Endothelial cell of umbilical vein (primary cell): ENCODE data around the gene PRRX2. TPM values are rescaled to one million over a fixed set of nuclear protein-coding genes. Genes with fewer than 3 reads are reported as not detected.

Source experiments
- BruUV-seq: library from RNA; stranded (reverse); fragments of 400-500 nt; replicated peaks from 2 replicates; lab custom pipeline; 2021; lab: Mats Ljungman, UMichigan
- CTCF ChIA-PET: fragments of 300-600, 350-600 bp; sonication (Branson Sonifier 250); formaldehyde crosslinking; loops from one replicate; lab custom pipeline; 2021; ENCODE audit warnings: antibody characterized with exemption, inconsistent platforms; lab: Charles Lee
- POLR2A ChIA-PET: fragments of 300-600, 350-600 bp; sonication (Branson Sonifier 250); formaldehyde crosslinking; loops from one replicate; lab custom pipeline; 2021; ENCODE audit warnings: antibody characterized with exemption, inconsistent platforms; lab: Charles Lee
- DNase-seq: peaks from one replicate; pipeline ENCODE4 v3.0.0-alpha.2; 2011; ENCODE audit warnings: low read depth, low spot score
- FAIRE-seq: peaks from 2 replicates; lab custom pipeline; 2011; peaks lifted over from hg19 to GRCh38; lab: Jason Lieb, UNC
- H2AFZ ChIP-seq: 2 replicates; pipeline ENCODE4 v1.6.0; 2012; ENCODE audit warnings: low read depth, low read length, control low read depth, inconsistent platforms
- H3K27ac ChIP-seq: 2 replicates; pipeline ENCODE4 v1.5.1; 2011; ENCODE audit warnings: low read depth, mild to moderate bottlenecking, control low read depth, low read length, moderate library complexity; ENCODE audit not compliant: insufficient read depth
- H3K27me3 ChIP-seq, 2 experiments: 2 replicates each; pipeline versions ENCODE4 v1.6.0 to v1.6.1; 2011; ENCODE audit warnings: low read length in 2 of 2, mixed read lengths in 1 of 2; ENCODE audit not compliant: control insufficient read depth in 2 of 2, insufficient read depth in 2 of 2
- H3K36me3 ChIP-seq, 2 experiments: 2 replicates in 1 of 2; 3 replicates in 1 of 2; pipeline ENCODE4 v1.5.1; 2011; ENCODE audit warnings: low read length in 2 of 2, mild to moderate bottlenecking in 1 of 2, moderate library complexity in 1 of 2; ENCODE audit not compliant: control insufficient read depth in 2 of 2, insufficient read depth in 2 of 2; ENCODE audit errors: extremely low read depth in 1 of 2
- H3K4me1 ChIP-seq: 3 replicates; pipeline ENCODE4 v1.5.1; 2011; ENCODE audit warnings: mild to moderate bottlenecking, low read length; ENCODE audit not compliant: control insufficient read depth, insufficient read depth; ENCODE audit errors: extremely low read depth
- H3K4me2 ChIP-seq: 2 replicates; pipeline ENCODE4 v1.6.1; 2011; ENCODE audit warnings: low read length, control low read depth, mixed read lengths; ENCODE audit not compliant: insufficient read depth
- H3K4me3 ChIP-seq, 3 experiments: fragments of 200-600 bp in 1 of 3; sonication (generic), shearing (Covaris generic) in 1 of 3; replicated peaks in 1 of 3; 2 replicates each; pipeline ENCODE4 v1.5.1; 2011 to 2016; ENCODE audit warnings: control low read depth in 3 of 3, low read length in 3 of 3, mild to moderate bottlenecking in 2 of 3, inconsistent platforms in 1 of 3, low read depth in 1 of 3, moderate library complexity in 1 of 3; ENCODE audit not compliant: insufficient read depth in 1 of 3
- H3K79me2 ChIP-seq: 2 replicates; pipeline ENCODE4 v1.6.0; 2012; ENCODE audit warnings: low read length, inconsistent platforms; ENCODE audit not compliant: control insufficient read depth, insufficient read depth
- H3K9ac ChIP-seq: replicated peaks from 2 replicates; pipeline ENCODE3; 2011; ENCODE audit warnings: low read length, control low read depth; ENCODE audit not compliant: insufficient read depth; ENCODE audit errors: extremely low read depth
- H3K9me1 ChIP-seq: replicated peaks from 3 replicates; pipeline ENCODE4 v1.6.0; 2011; ENCODE audit warnings: mild to moderate bottlenecking, low read length; ENCODE audit not compliant: control insufficient read depth, insufficient read depth; ENCODE audit errors: extremely low read depth
- H3K9me3 ChIP-seq: replicated peaks from 2 replicates; pipeline ENCODE4 v1.5.1; 2012; ENCODE audit warnings: low read length, inconsistent platforms; ENCODE audit not compliant: control insufficient read depth, insufficient read depth
- H4K20me1 ChIP-seq: replicated peaks from 2 replicates; pipeline ENCODE3; 2011; ENCODE audit warnings: mild to moderate bottlenecking, low read length; ENCODE audit not compliant: control insufficient read depth, insufficient read depth; ENCODE audit errors: extremely low read depth
- EZH2 ChIP-seq: IDR thresholded peaks from 2 replicates; pipeline ENCODE4 v1.6.1; 2012; ENCODE audit warnings: borderline replicate concordance, low read depth, mild to moderate bottlenecking, moderate library complexity, low read length, inconsistent platforms; ENCODE audit not compliant: severe bottlenecking
- FOS ChIP-seq: IDR thresholded peaks from 2 replicates; pipeline ENCODE4 v1.6.1; 2011; ENCODE audit warnings: mild to moderate bottlenecking, low read length, moderate library complexity, borderline replicate concordance; ENCODE audit not compliant: insufficient read depth
- GATA2 ChIP-seq: IDR thresholded peaks from 2 replicates; pipeline ENCODE4 v1.7.0; 2011; ENCODE audit warnings: low read depth, mild to moderate bottlenecking, moderate library complexity, mixed read lengths, low read length; ENCODE audit not compliant: insufficient read length, insufficient read depth
- JUN ChIP-seq: IDR thresholded peaks from 2 replicates; pipeline ENCODE4 v1.6.1; 2011; ENCODE audit warnings: borderline replicate concordance, low read depth; ENCODE audit not compliant: insufficient read length, insufficient read depth
- MYC ChIP-seq: IDR thresholded peaks from one replicate; pipeline ENCODE4 v1.6.1; 2011; ENCODE audit warnings: mild to moderate bottlenecking, low read depth, low read length
- POLR2A ChIP-seq: IDR thresholded peaks from 2 replicates; pipeline ENCODE4 v1.6.1; 2012; ENCODE audit warnings: low read depth, mild to moderate bottlenecking, control low read depth, low read length
- POLR2AphosphoS5 ChIP-seq: IDR thresholded peaks from 2 replicates; pipeline ENCODE4 v1.6.1; 2012; ENCODE audit warnings: low read depth, mild to moderate bottlenecking, control low read depth, low read length, moderate library complexity; ENCODE audit not compliant: insufficient read depth
- dilution Hi-C: fragments of 300-500 bp; cut with MboI; formaldehyde crosslinking; loops from one replicate; pipeline ENCODE4 v1.15.0; 2019; ENCODE audit warnings: low sequenced_read_pairs; ENCODE audit not compliant: extremely low pct_ligation_motif_present
- intact Hi-C: fragments of 100-400 bp; cut with micrococcal nuclease; formaldehyde crosslinking; loops from one replicate; pipeline ENCODE4 v1.10.0; 2022
- polyA plus RNA-seq, 4 experiments: library from polyadenylated mRNA; depleted of rRNA in 3 of 4; stranded (reverse) in 3 of 4; unstranded in 1 of 4; fragments of >200 nt; gene quantifications; 2 replicates each; pipeline versions ENCODE4 v1.2.1 to v1.2.3, GENCODE V29; 2011 to 2012; ENCODE audit warnings: missing spikeins in 1 of 4
- total RNA-seq: library from RNA; stranded (reverse); gene quantifications from 2 replicates; pipeline ENCODE4 v1.2.3, GENCODE V29; 2021
- TF ChIP-seq, protein P1 (sequence below), 2 donors: IDR thresholded peaks; 1 replicate in 1 of 2; 2 replicates in 1 of 2; pipeline ENCODE4 v1.5.1; 2011; ENCODE audit warnings: low read length in 2 of 2, mild to moderate bottlenecking in 2 of 2, moderate library complexity in 2 of 2, control low read depth in 1 of 2, inconsistent platforms in 1 of 2, low read depth in 1 of 2; ENCODE audit not compliant: insufficient read depth in 1 of 2; ENCODE audit errors: extremely low read depth in 1 of 2
- TF ChIP-seq, protein P2 (sequence below): IDR thresholded peaks from 2 replicates; pipeline ENCODE4 v1.6.1; 2011; ENCODE audit not compliant: insufficient read depth, insufficient read length

Gene PRRX2
- total and polyA plus RNA-seq, 2 donors (not counting 3 experiments of a cell fraction or from before 2014, with no cell fraction given): 0.19 to 0.77 TPM

DNA sequence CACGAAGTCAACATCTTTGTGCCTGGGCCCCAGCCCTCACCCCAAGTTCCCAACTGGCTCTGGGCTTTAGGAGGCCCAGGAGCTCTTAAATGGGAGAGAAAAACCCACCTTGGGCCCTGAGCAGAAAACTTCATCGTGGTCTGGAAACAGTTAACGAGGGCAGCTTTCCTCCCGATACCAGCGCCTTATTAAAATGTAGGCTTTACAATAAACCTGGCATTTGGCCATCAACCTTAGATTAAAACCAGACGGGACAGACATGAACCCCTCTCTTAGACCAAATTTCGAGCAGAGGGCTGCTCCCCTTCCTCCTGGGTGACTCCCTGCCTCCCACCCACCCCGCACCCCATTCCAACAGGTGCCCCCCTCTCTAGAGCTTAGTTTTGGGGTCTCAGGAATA, 39.4 kb downstream of the PRRX2 start:
- Histone ChIP-seq H3K27ac (no peak overlapping the region), H3K36me3 (no peaks in the 10 kb centered on the region), H4K20me1 (no peaks in the 10 kb centered on the region), H3K79me2 (no peaks in the 10 kb centered on the region), H2AFZ (no peak overlapping the region), H3K27me3 (peaks cover 0 to 7% of the 10 kb centered on the region in 2 experiments), H3K4me2 (no peak overlapping the region), H3K9me3 (no peaks in the 10 kb centered on the region), H3K9ac (no peak overlapping the region), H3K4me3 (no peak overlapping the region), H3K4me1 (no peaks in the 10 kb centered on the region), H3K9me1 (no peaks in the 10 kb centered on the region)
- dilution Hi-C loops: no loop called here
- FAIRE-seq: no peak
- POLR2A ChIA-PET: no interaction called here
- no TSS peak for BruUV-seq
- TF ChIP-seq, protein P1, sequence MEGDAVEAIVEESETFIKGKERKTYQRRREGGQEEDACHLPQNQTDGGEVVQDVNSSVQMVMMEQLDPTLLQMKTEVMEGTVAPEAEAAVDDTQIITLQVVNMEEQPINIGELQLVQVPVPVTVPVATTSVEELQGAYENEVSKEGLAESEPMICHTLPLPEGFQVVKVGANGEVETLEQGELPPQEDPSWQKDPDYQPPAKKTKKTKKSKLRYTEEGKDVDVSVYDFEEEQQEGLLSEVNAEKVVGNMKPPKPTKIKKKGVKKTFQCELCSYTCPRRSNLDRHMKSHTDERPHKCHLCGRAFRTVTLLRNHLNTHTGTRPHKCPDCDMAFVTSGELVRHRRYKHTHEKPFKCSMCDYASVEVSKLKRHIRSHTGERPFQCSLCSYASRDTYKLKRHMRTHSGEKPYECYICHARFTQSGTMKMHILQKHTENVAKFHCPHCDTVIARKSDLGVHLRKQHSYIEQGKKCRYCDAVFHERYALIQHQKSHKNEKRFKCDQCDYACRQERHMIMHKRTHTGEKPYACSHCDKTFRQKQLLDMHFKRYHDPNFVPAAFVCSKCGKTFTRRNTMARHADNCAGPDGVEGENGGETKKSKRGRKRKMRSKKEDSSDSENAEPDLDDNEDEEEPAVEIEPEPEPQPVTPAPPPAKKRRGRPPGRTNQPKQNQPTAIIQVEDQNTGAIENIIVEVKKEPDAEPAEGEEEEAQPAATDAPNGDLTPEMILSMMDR (IDR thresholded peaks at IDR 0.05; ENCODE audit: extremely low read depth in 1 of 2, insufficient read depth in 1 of 2, low read depth in 1 of 2, low read length in 2 of 2): no peak
- TF ChIP-seq MYC (no peak), JUN (no peak), POLR2AphosphoS5 (no peak), EZH2 (no peak), POLR2A (no peak), FOS (no peak), GATA2 (no peak)
- TF ChIP-seq, protein P2, sequence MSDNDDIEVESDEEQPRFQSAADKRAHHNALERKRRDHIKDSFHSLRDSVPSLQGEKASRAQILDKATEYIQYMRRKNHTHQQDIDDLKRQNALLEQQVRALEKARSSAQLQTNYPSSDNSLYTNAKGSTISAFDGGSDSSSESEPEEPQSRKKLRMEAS: no peak
- no peak for DNase-seq
- intact Hi-C loops: no loop called here
- CTCF ChIA-PET: interaction anchor here (2.0 kb wide), 1 partner anchor 22 kb away, joined by 5 read pairs; no protein-coding TSS in a partner anchor
